SK-N-SH (cell line): Measurements from ENCODE around the gene USP40. TPM values are rescaled to one million over a fixed set of nuclear protein-coding genes. Genes with fewer than 3 reads are reported as not detected.

Experiments
- CTCF ChIA-PET: fragments of 300-600, 350-600 bp; formaldehyde crosslinking; extraction: SDS; loops from one replicate; lab custom pipeline; 2021; lab: Yijun Ruan, JAX
- POLR2A ChIA-PET: fragments of 350-600 bp; sonication (Branson Sonifier 250); formaldehyde crosslinking; extraction: SDS; loops from one replicate; lab custom pipeline; 2020; ENCODE audit warnings: antibody characterized with exemption, inconsistent platforms; lab: Yijun Ruan, JAX
- DNase-seq: peaks from one replicate; pipeline ENCODE4 v3.0.0; 2012
- H2AFZ ChIP-seq: fragments of 200-600 bp; sonication (generic); 2 replicates; pipeline ENCODE4 v1.8.1; 2016; ENCODE audit warnings: antibody characterized with exemption, mild to moderate bottlenecking, low read depth
- H3F3A ChIP-seq: fragments of 200-600 bp; sonication (generic); replicated peaks from 2 replicates; pipeline ENCODE3; 2016; ENCODE audit warnings: antibody characterized with exemption, mild to moderate bottlenecking; ENCODE audit not compliant: insufficient read depth
- H3K27ac ChIP-seq, 2 experiments: fragments of 200-500 bp in 1 of 2; fragments of 200-600 bp in 1 of 2; sonication (Bioruptor generic) in 1 of 2; sonication (generic), shearing (Covaris generic) in 1 of 2; 2 replicates each; pipeline versions ENCODE4 v1.5.1 to v1.6.1; 2014 to 2016; ENCODE audit warnings: low read depth in 2 of 2, inconsistent platforms in 1 of 2, low read length in 1 of 2, mild to moderate bottlenecking in 1 of 2, mixed read lengths in 1 of 2
- H3K27me3 ChIP-seq: fragments of 200-600 bp; sonication (generic), shearing (Covaris generic); 2 replicates; pipeline ENCODE4 v1.6.1; 2016; ENCODE audit warnings: mixed run types; ENCODE audit not compliant: insufficient read depth
- H3K36me3 ChIP-seq, 2 experiments: fragments of 200-500 bp in 1 of 2; fragments of 200-600 bp in 1 of 2; sonication (Bioruptor generic) in 1 of 2; sonication (generic) in 1 of 2; replicated peaks in 1 of 2; 2 replicates each; pipeline versions ENCODE3 to v1.5.1; 2014 to 2016; ENCODE audit warnings: low read length in 1 of 2, mild to moderate bottlenecking in 1 of 2; ENCODE audit not compliant: insufficient read depth in 2 of 2, control insufficient read depth in 1 of 2
- H3K4me1 ChIP-seq, 2 experiments: fragments of 200-500 bp in 1 of 2; fragments of 200-600 bp in 1 of 2; sonication (Bioruptor generic) in 1 of 2; sonication (generic), shearing (Covaris generic) in 1 of 2; 2 replicates each; pipeline versions ENCODE4 v1.5.1 to v1.6.1; 2014 to 2016; ENCODE audit warnings: low read depth in 1 of 2, low read length in 1 of 2, mixed run types in 1 of 2; ENCODE audit not compliant: insufficient read depth in 2 of 2, control insufficient read depth in 1 of 2
- H3K4me2 ChIP-seq: fragments of 200-600 bp; sonication (generic), shearing (Covaris generic); 2 replicates; pipeline ENCODE4 v1.6.1; 2017; ENCODE audit warnings: mixed run types
- H3K4me3 ChIP-seq, 2 experiments: fragments of 200-500 bp in 1 of 2; fragments of 200-600 bp in 1 of 2; sonication (Bioruptor generic) in 1 of 2; sonication (generic), shearing (Covaris generic) in 1 of 2; 2 replicates each; pipeline versions ENCODE4 v1.5.1 to v1.8.1; 2014 to 2016; ENCODE audit warnings: low read depth in 2 of 2, inconsistent platforms in 1 of 2, low read length in 1 of 2, mild to moderate bottlenecking in 1 of 2, mixed read lengths in 1 of 2, moderate library complexity in 1 of 2
- H3K79me2 ChIP-seq: fragments of 200-600 bp; sonication (generic); 2 replicates; pipeline ENCODE4 v1.8.1; 2017; ENCODE audit warnings: mild to moderate bottlenecking; ENCODE audit not compliant: insufficient read depth
- H3K9ac ChIP-seq: fragments of 200-600 bp; sonication (generic); 2 replicates; pipeline ENCODE4 v1.6.1; 2017; ENCODE audit warnings: mixed run types
- H3K9me2 ChIP-seq: fragments of 200-600 bp; sonication (generic); 2 replicates; pipeline ENCODE4 v1.6.1; 2017; ENCODE audit warnings: mixed run types
- H3K9me3 ChIP-seq: fragments of 200-600 bp; sonication (generic); 2 replicates; pipeline ENCODE4 v1.6.1; 2017; ENCODE audit warnings: mixed run types, mild to moderate bottlenecking, moderate library complexity
- H4K20me1 ChIP-seq: fragments of 200-600 bp; sonication (generic); 2 replicates; pipeline ENCODE4 v1.6.1; 2017; ENCODE audit warnings: mild to moderate bottlenecking, mixed run types; ENCODE audit not compliant: insufficient read depth
- FOXJ3 ChIP-seq: sonication (generic); formaldehyde crosslinking; IDR thresholded peaks from 2 replicates; pipeline ENCODE4 v1.5.1; 2020; ENCODE audit warnings: mild to moderate bottlenecking, missing genetic modification reagents
- GATA2 ChIP-seq: sonication (generic); formaldehyde crosslinking; IDR thresholded peaks from 2 replicates; pipeline ENCODE4 v1.5.0; 2020; ENCODE audit warnings: mild to moderate bottlenecking, missing genetic modification reagents
- MEF2A ChIP-seq: IDR thresholded peaks from 2 replicates; pipeline ENCODE4 v1.4.0; 2012; ENCODE audit warnings: low read depth, borderline replicate concordance
- NRF1 ChIP-seq: IDR thresholded peaks from 2 replicates; pipeline ENCODE4 v1.6.1; 2012; ENCODE audit warnings: low read depth, mild to moderate bottlenecking, low read length
- RAD21 ChIP-seq: IDR thresholded peaks from 2 replicates; pipeline ENCODE4 v1.6.1; 2012; ENCODE audit warnings: mild to moderate bottlenecking, low read length
- REST ChIP-seq: IDR thresholded peaks from 2 replicates; pipeline ENCODE4 v1.6.1; 2012; ENCODE audit warnings: mild to moderate bottlenecking, low read depth, low read length, moderate library complexity
- SIN3A ChIP-seq: IDR thresholded peaks from 2 replicates; pipeline ENCODE4 v1.6.1; 2012; ENCODE audit warnings: low read depth, mild to moderate bottlenecking, low read length, moderate library complexity, borderline replicate concordance
- SMC3 ChIP-seq: IDR thresholded peaks from 2 replicates; pipeline ENCODE4 v1.6.1; 2012; ENCODE audit warnings: low read depth, low read length, improper control_type of control experiment
- TAF1 ChIP-seq: IDR thresholded peaks from 2 replicates; pipeline ENCODE4 v1.6.1; 2012; ENCODE audit warnings: low read depth, mild to moderate bottlenecking, low read length, moderate library complexity, borderline replicate concordance
- TEAD4 ChIP-seq: IDR thresholded peaks from 2 replicates; pipeline ENCODE4 v1.4.0; 2012; ENCODE audit warnings: mild to moderate bottlenecking, borderline replicate concordance; ENCODE audit not compliant: insufficient read depth
- USF1 ChIP-seq: IDR thresholded peaks from 2 replicates; pipeline ENCODE4 v1.4.0; 2012; ENCODE audit warnings: low read depth, borderline replicate concordance
- USF2 ChIP-seq: fragments of 150-350 bp; IDR thresholded peaks from 2 replicates; pipeline ENCODE4 v1.6.1; 2017; ENCODE audit warnings: antibody characterized with exemption, low read length, low read depth, borderline replicate concordance
- ZBTB33 ChIP-seq: IDR thresholded peaks from 2 replicates; pipeline ENCODE4 v1.4.0; 2012; ENCODE audit warnings: low read depth, borderline replicate concordance
- whole genome bisulfite sequencing: methylation state at CpG from one replicate; pipeline ENCODE4 v1.1.6; 2017; ENCODE audit warnings: low lambda C conversion rate; 5-methylcytosine and 5-hydroxymethylcytosine counted together
- polyA plus RNA-seq, 3 experiments: library from polyadenylated mRNA; depleted of rRNA; stranded (reverse); fragments of >200 nt; gene quantifications; 2 replicates each; pipeline ENCODE4 v1.2.3, GENCODE V29; 2012
- TF ChIP-seq, protein P1 (sequence below): IDR thresholded peaks from 2 replicates; pipeline ENCODE4 v1.4.0; 2012; ENCODE audit warnings: low read depth

USP40 gene
- polyA plus RNA-seq, 1 of the 3 experiments (the other 2 are of a cell fraction), result 37.0 TPM

- no peak for TF ChIP-seq MEF2A
- TF ChIP-seq TEAD4, result no peak
- no peak for TF ChIP-seq NRF1
- no peak for TF ChIP-seq FOXJ3 (CRISPR knock-in tag)
- TF ChIP-seq USF2, result no peak
- TF ChIP-seq, protein P1, sequence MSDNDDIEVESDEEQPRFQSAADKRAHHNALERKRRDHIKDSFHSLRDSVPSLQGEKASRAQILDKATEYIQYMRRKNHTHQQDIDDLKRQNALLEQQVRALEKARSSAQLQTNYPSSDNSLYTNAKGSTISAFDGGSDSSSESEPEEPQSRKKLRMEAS, result no peak
- TF ChIP-seq TAF1, result no peak
- no peak for TF ChIP-seq ZBTB33
- no peak for TF ChIP-seq SMC3
- TF ChIP-seq USF1, result no peak
- TF ChIP-seq RAD21, result no peak
- no peak for TF ChIP-seq GATA2
- TF ChIP-seq REST, result no peak
- TF ChIP-seq SIN3A, result no peak
- TF ChIP-seq, all 33 proteins: peak for 0
- ChIA-PET CTCF (no interaction called here), POLR2A (no interaction called here)
- no peak overlapping the region for H3K27ac ChIP-seq
- no peaks in the 10 kb centered on the region for H3K9me3 ChIP-seq
- H3K9ac ChIP-seq, result no peak overlapping the region
- no peak overlapping the region for H3K4me3 ChIP-seq
- no peaks in the 10 kb centered on the region for H3K9me2 ChIP-seq
- no peaks in the 10 kb centered on the region for H4K20me1 ChIP-seq
- WGBS, result 100% methylated on average over 3 of the region's 14 CpGs
- H3K79me2 ChIP-seq, result no peaks in the 10 kb centered on the region
- H3F3A ChIP-seq, result peaks cover 5% of the 10 kb centered on the region
- no peak for DNase-seq
- H3K4me1 ChIP-seq, result peaks cover 0 to 5% of the 10 kb centered on the region in 2 experiments; a peak in 1 of 4 replicates
- H3K4me2 ChIP-seq, result no peak overlapping the region
- peaks cover 10 to 45% of the 10 kb centered on the region in 2 experiments for H3K36me3 ChIP-seq
- no peaks in the 10 kb centered on the region for H3K27me3 ChIP-seq
- H2AFZ ChIP-seq, result no peak overlapping the region
These were observed 95.7 kb downstream of the USP40 start for GRCh38 chr2:233470839-233471238.
